Measurements from ENCODE around the gene CBY1. TPM values are rescaled to one million over a fixed set of nuclear protein-coding genes. Genes with fewer than 3 reads are reported as not detected.

Gene CBY1
- total RNA-seq, 1 donor from 2014 or later: 39.4 TPM

GRCh38 chr22:38681582-38682335, 25.3 kb downstream of the CBY1 start, which contains the start of gene TOMM22:
TSS of gene TOMM22 (plus strand) at chr22:38681957. CDS start at chr22:38681979, 22 bp downstream.
- Mint-ChIP-seq H3K27me3 (ENCODE audit: low read depth) (no peaks in the 10 kb centered on the region), H3K36me3 (ENCODE audit: low read depth) (peaks cover 20% of the 10 kb centered on the region), H3K27ac (ENCODE audit: unreplicated experiment) (peak within 1 kb of the TSS; percentile 97), H3K4me3 (peak within 1 kb of the TSS; percentile 96), H3K4me1 (peaks cover 23% of the 10 kb centered on the region), H3K9me3 (peaks cover 6% of the 10 kb centered on the region)
- DNase-seq (ENCODE audit: low read depth, low spot score): peak; percentile 80
- TF ChIP-seq CTCF (conservative IDR thresholded peaks at IDR 0.05): peak; percentile 60

GRCh38 chr22:38684895-38685294, 28.5 kb downstream of the CBY1 start:
- H3K27me3 Mint-ChIP-seq (ENCODE audit: low read depth): no peaks in the 10 kb centered on the region
- H3K4me3 Mint-ChIP-seq: peak overlapping the region; percentile 59
- H3K4me1 Mint-ChIP-seq: peaks cover 23% of the 10 kb centered on the region
- DNase-seq (ENCODE audit: low read depth, low spot score): no peak
- TF ChIP-seq CTCF (conservative IDR thresholded peaks at IDR 0.05): no peak
- no peak overlapping the region for H3K27ac Mint-ChIP-seq (ENCODE audit: unreplicated experiment)
- H3K36me3 Mint-ChIP-seq (ENCODE audit: low read depth): peaks cover 22% of the 10 kb centered on the region
- H3K9me3 Mint-ChIP-seq: peaks cover 6% of the 10 kb centered on the region

GRCh38 chr22:38685761-38686160, 29.3 kb downstream of the CBY1 start:
- H3K4me3 Mint-ChIP-seq: peak overlapping the region; percentile 63
- H3K9me3 Mint-ChIP-seq: peaks cover 6% of the 10 kb centered on the region
- no peak for DNase-seq (ENCODE audit: low read depth, low spot score)
- H3K4me1 Mint-ChIP-seq: peaks cover 23% of the 10 kb centered on the region
- no peaks in the 10 kb centered on the region for H3K27me3 Mint-ChIP-seq (ENCODE audit: low read depth)
- no peak overlapping the region for H3K27ac Mint-ChIP-seq (ENCODE audit: unreplicated experiment)
- H3K36me3 Mint-ChIP-seq (ENCODE audit: low read depth): peaks cover 22% of the 10 kb centered on the region
- TF ChIP-seq CTCF (conservative IDR thresholded peaks at IDR 0.05): no peak

- no peaks in the 10 kb centered on the region for H3K27me3 Mint-ChIP-seq (ENCODE audit: low read depth)
- DNase-seq (ENCODE audit: low read depth, low spot score): no peak
- no peak overlapping the region for H3K27ac Mint-ChIP-seq (ENCODE audit: unreplicated experiment)
- no peak for TF ChIP-seq CTCF (conservative IDR thresholded peaks at IDR 0.05)
- peaks cover 10% of the 10 kb centered on the region for H3K4me1 Mint-ChIP-seq
- H3K4me3 Mint-ChIP-seq: no peak overlapping the region
- H3K9me3 Mint-ChIP-seq: no peaks in the 10 kb centered on the region
- H3K36me3 Mint-ChIP-seq (ENCODE audit: low read depth): peaks cover 2% of the 10 kb centered on the region
Observed at GRCh38 chr22:38689651-38690050, 33.2 kb downstream of the CBY1 start.

GRCh38 chr22:38694049-38694448, 37.6 kb downstream of the CBY1 start:
- Mint-ChIP-seq H3K27ac (ENCODE audit: unreplicated experiment) (no peak overlapping the region), H3K36me3 (ENCODE audit: low read depth) (peaks cover 2% of the 10 kb centered on the region)

More at GRCh38 chr22:38694049-38694448, 37.6 kb downstream of the CBY1 start:
- H3K4me1 Mint-ChIP-seq: peaks cover 37% of the 10 kb centered on the region
- no peak for DNase-seq (ENCODE audit: low read depth, low spot score)
- H3K4me3 Mint-ChIP-seq: no peak overlapping the region
- no peak for TF ChIP-seq CTCF (conservative IDR thresholded peaks at IDR 0.05)
- H3K9me3 Mint-ChIP-seq: no peaks in the 10 kb centered on the region
- H3K27me3 Mint-ChIP-seq (ENCODE audit: low read depth): no peaks in the 10 kb centered on the region

Data from neural crest cell (in vitro differentiated cells).